Measurements from ENCODE around the gene SLC9A5. TPM values are rescaled to one million over a fixed set of nuclear protein-coding genes. Genes with fewer than 3 reads are reported as not detected.

SLC9A5 gene
- total RNA-seq, 1 donor = 0.63 TPM

- Histone ChIP-seq H3K4me1 (ENCODE audit: insufficient read depth, low read length) (no peaks in the 10 kb centered on the region), H3K4me3 (ENCODE audit: low read length) (no peak overlapping the region), H3K27me3 (ENCODE audit: insufficient read depth, low read length) (no peaks in the 10 kb centered on the region), H3K9me3 (ENCODE audit: low read depth, low read length) (no peaks in the 10 kb centered on the region)
Measured at GRCh38 chr16:67287960-67288359, 39.2 kb downstream of the SLC9A5 start.

GRCh38 chr16:67291461-67291860 lies 42.7 kb downstream of the SLC9A5 start:
- Histone ChIP-seq H3K4me3 (ENCODE audit: low read length) (no peak overlapping the region), H3K4me1 (ENCODE audit: insufficient read depth, low read length) (no peaks in the 10 kb centered on the region), H3K9me3 (ENCODE audit: low read depth, low read length) (no peaks in the 10 kb centered on the region), H3K27me3 (ENCODE audit: insufficient read depth, low read length) (no peaks in the 10 kb centered on the region)

GRCh38 chr16:67294171-67294757 lies 45.5 kb downstream of the SLC9A5 start:
- Histone ChIP-seq H3K4me3 (ENCODE audit: low read length) (no peak overlapping the region), H3K4me1 (ENCODE audit: insufficient read depth, low read length) (no peaks in the 10 kb centered on the region), H3K9me3 (ENCODE audit: low read depth, low read length) (no peaks in the 10 kb centered on the region), H3K27me3 (ENCODE audit: insufficient read depth, low read length) (no peaks in the 10 kb centered on the region)

- Histone ChIP-seq H3K4me1 (ENCODE audit: insufficient read depth, low read length) (no peaks in the 10 kb centered on the region), H3K9me3 (ENCODE audit: low read depth, low read length) (no peaks in the 10 kb centered on the region), H3K27me3 (ENCODE audit: insufficient read depth, low read length) (no peaks in the 10 kb centered on the region), H3K4me3 (ENCODE audit: low read length) (no peak overlapping the region)
Measured at GRCh38 chr16:67294938-67295361, 46.2 kb downstream of the SLC9A5 start.

GRCh38 chr16:67296420-67296819 lies 47.6 kb downstream of the SLC9A5 start:
- H3K4me1 ChIP-seq (ENCODE audit: insufficient read depth, low read length) = no peaks in the 10 kb centered on the region
- no peaks in the 10 kb centered on the region for H3K27me3 ChIP-seq (ENCODE audit: insufficient read depth, low read length)
- H3K4me3 ChIP-seq (ENCODE audit: low read length) = no peak overlapping the region
- H3K9me3 ChIP-seq (ENCODE audit: low read depth, low read length) = no peaks in the 10 kb centered on the region

GRCh38 chr16:67298277-67298676 lies 49.5 kb downstream of the SLC9A5 start:
- Histone ChIP-seq H3K4me1 (ENCODE audit: insufficient read depth, low read length) (no peaks in the 10 kb centered on the region), H3K4me3 (ENCODE audit: low read length) (no peak overlapping the region), H3K9me3 (ENCODE audit: low read depth, low read length) (no peaks in the 10 kb centered on the region), H3K27me3 (ENCODE audit: insufficient read depth, low read length) (no peaks in the 10 kb centered on the region)

- H3K4me1 ChIP-seq (ENCODE audit: insufficient read depth, low read length) = no peaks in the 10 kb centered on the region
- no peak overlapping the region for H3K4me3 ChIP-seq (ENCODE audit: low read length)
- H3K27me3 ChIP-seq (ENCODE audit: insufficient read depth, low read length) = no peaks in the 10 kb centered on the region
- H3K9me3 ChIP-seq (ENCODE audit: low read depth, low read length) = no peaks in the 10 kb centered on the region
Measured at GRCh38 chr16:67299269-67299668, 50.5 kb downstream of the SLC9A5 start.

GRCh38 chr16:67301080-67301782 lies 52.5 kb downstream of the SLC9A5 start:
- H3K4me1 ChIP-seq (ENCODE audit: insufficient read depth, low read length) = no peaks in the 10 kb centered on the region
- no peaks in the 10 kb centered on the region for H3K9me3 ChIP-seq (ENCODE audit: low read depth, low read length)
- H3K27me3 ChIP-seq (ENCODE audit: insufficient read depth, low read length) = no peaks in the 10 kb centered on the region
- H3K4me3 ChIP-seq (ENCODE audit: low read length) = no peak overlapping the region

GRCh38 chr16:67302076-67302475 lies 53.3 kb downstream of the SLC9A5 start:
- H3K27me3 ChIP-seq (ENCODE audit: insufficient read depth, low read length) = no peaks in the 10 kb centered on the region
- H3K4me1 ChIP-seq (ENCODE audit: insufficient read depth, low read length) = no peaks in the 10 kb centered on the region
- no peaks in the 10 kb centered on the region for H3K9me3 ChIP-seq (ENCODE audit: low read depth, low read length)
- no peak overlapping the region for H3K4me3 ChIP-seq (ENCODE audit: low read length)

- H3K9me3 ChIP-seq (ENCODE audit: low read depth, low read length) = no peaks in the 10 kb centered on the region
Measured at GRCh38 chr16:67302970-67303369, 54.2 kb downstream of the SLC9A5 start.

GRCh38 chr16:67304020-67304419 lies 55.2 kb downstream of the SLC9A5 start:
- no peak overlapping the region for H3K4me3 ChIP-seq (ENCODE audit: low read length)
- no peaks in the 10 kb centered on the region for H3K9me3 ChIP-seq (ENCODE audit: low read depth, low read length)
- H3K4me1 ChIP-seq (ENCODE audit: insufficient read depth, low read length) = peaks cover 13% of the 10 kb centered on the region
- H3K27me3 ChIP-seq (ENCODE audit: insufficient read depth, low read length) = no peaks in the 10 kb centered on the region

More at GRCh38 chr16:67302970-67303369, 54.2 kb downstream of the SLC9A5 start:
- H3K4me3 ChIP-seq (ENCODE audit: low read length) = no peak overlapping the region
- H3K27me3 ChIP-seq (ENCODE audit: insufficient read depth, low read length) = no peaks in the 10 kb centered on the region
- H3K4me1 ChIP-seq (ENCODE audit: insufficient read depth, low read length) = peaks cover 3% of the 10 kb centered on the region

GRCh38 chr16:67305216-67306071 lies 56.7 kb downstream of the SLC9A5 start:
- H3K4me3 ChIP-seq (ENCODE audit: low read length) = no peak overlapping the region
- H3K4me1 ChIP-seq (ENCODE audit: insufficient read depth, low read length) = peaks cover 14% of the 10 kb centered on the region
- H3K9me3 ChIP-seq (ENCODE audit: low read depth, low read length) = no peaks in the 10 kb centered on the region
- no peaks in the 10 kb centered on the region for H3K27me3 ChIP-seq (ENCODE audit: insufficient read depth, low read length)

- Histone ChIP-seq H3K4me1 (ENCODE audit: insufficient read depth, low read length) (peaks cover 14% of the 10 kb centered on the region), H3K27me3 (ENCODE audit: insufficient read depth, low read length) (no peaks in the 10 kb centered on the region), H3K9me3 (ENCODE audit: low read depth, low read length) (no peaks in the 10 kb centered on the region), H3K4me3 (ENCODE audit: low read length) (no peak overlapping the region)
Measured at GRCh38 chr16:67310561-67310960, 61.8 kb downstream of the SLC9A5 start.

GRCh38 chr16:67311607-67312488 lies 63.1 kb downstream of the SLC9A5 start:
- Histone ChIP-seq H3K4me1 (ENCODE audit: insufficient read depth, low read length) (peaks cover 14% of the 10 kb centered on the region), H3K27me3 (ENCODE audit: insufficient read depth, low read length) (no peaks in the 10 kb centered on the region), H3K4me3 (ENCODE audit: low read length) (no peak overlapping the region), H3K9me3 (ENCODE audit: low read depth, low read length) (no peaks in the 10 kb centered on the region)

All from mononuclear cell (primary cell).